C4-2B (cell line): ENCODE results near the gene SDHA.

Experiments
- CTCF ChIP-seq: fragments of 450-650 bp; conservative IDR thresholded peaks from 2 replicates; pipeline ENCODE4 v1.5.1; 2017; ENCODE audit warnings: mild to moderate bottlenecking
- ZFX ChIP-seq: fragments of 450-650 bp; IDR thresholded peaks from 2 replicates; pipeline ENCODE4 v1.6.1; 2017

GRCh38 chr5:190366-191035 is 27.6 kb upstream of the SDHA start:
- no peak for TF ChIP-seq CTCF
- TF ChIP-seq ZFX = no peak
